Stimulated activated CD8-positive, alpha-beta memory T cell treated with anti-CD3 and anti-CD28 coated beads, Interleukin-12 subunit alpha, Interleukin-12 subunit beta, amount 100 ng/mL, for 4 hours (primary cell): Measurements from ENCODE around the gene GSE1.
A peak's percentile ranks its signal among the peaks of the same experiment; 100 is the strongest.

ENCODE experiments used
- DNase-seq: peaks from one replicate; pipeline ENCODE4 v3.0.0-alpha.2; 2020; ENCODE audit warnings: low read depth

Gene GSE1

GRCh38 chr16:85706449-85707034 lies 93.4 kb downstream of the GSE1 start:
- DNase-seq = no peak

- no peak for DNase-seq
Measured at GRCh38 chr16:85707528-85708095, 94.5 kb downstream of the GSE1 start.

GRCh38 chr16:85708338-85708737 lies 95.2 kb downstream of the GSE1 start:
- no peak for DNase-seq

- DNase-seq = no peak
Measured at GRCh38 chr16:85709766-85710585, 96.9 kb downstream of the GSE1 start.

GRCh38 chr16:85710732-85711131 lies 97.6 kb downstream of the GSE1 start:
- no peak for DNase-seq

- no peak for DNase-seq
Measured at GRCh38 chr16:85711982-85712587, 99.0 kb downstream of the GSE1 start.

- no peak for DNase-seq
Measured at GRCh38 chr16:85712801-85713200, 99.7 kb downstream of the GSE1 start.

- no peak for DNase-seq
Measured at GRCh38 chr16:85715169-85716021, 102.3 kb downstream of the GSE1 start.

GRCh38 chr16:85716022-85716679 lies 103.0 kb downstream of the GSE1 start:
- DNase-seq = no peak

GRCh38 chr16:85716680-85717038 lies 103.5 kb downstream of the GSE1 start:
- DNase-seq = no peak

GRCh38 chr16:85717393-85718152 lies 104.5 kb downstream of the GSE1 start:
- peak; percentile 13 for DNase-seq

- DNase-seq = no peak
Measured at GRCh38 chr16:85718153-85718477, 105.0 kb downstream of the GSE1 start.

- no peak for DNase-seq
Measured at GRCh38 chr16:85718682-85719081, 105.6 kb downstream of the GSE1 start.

- no peak for DNase-seq
Measured at GRCh38 chr16:85719605-85720301, 106.6 kb downstream of the GSE1 start.

- DNase-seq = no peak
Measured at GRCh38 chr16:85720302-85720637, 107.1 kb downstream of the GSE1 start.

- DNase-seq = no peak
Measured at GRCh38 chr16:85722128-85722893, 109.2 kb downstream of the GSE1 start.

- no peak for DNase-seq
Measured at GRCh38 chr16:85724126-85724879, 111.2 kb downstream of the GSE1 start.

- DNase-seq = no peak
Measured at GRCh38 chr16:85724936-85725335, 111.8 kb downstream of the GSE1 start.
